ENCODE results near the gene CFAP221. TPM values are rescaled to one million over a fixed set of nuclear protein-coding genes. Genes with fewer than 3 reads are reported as not detected.

The CFAP221 gene
- total RNA-seq, 1 donor from 2014 or later, result 0.45 TPM

DNA sequence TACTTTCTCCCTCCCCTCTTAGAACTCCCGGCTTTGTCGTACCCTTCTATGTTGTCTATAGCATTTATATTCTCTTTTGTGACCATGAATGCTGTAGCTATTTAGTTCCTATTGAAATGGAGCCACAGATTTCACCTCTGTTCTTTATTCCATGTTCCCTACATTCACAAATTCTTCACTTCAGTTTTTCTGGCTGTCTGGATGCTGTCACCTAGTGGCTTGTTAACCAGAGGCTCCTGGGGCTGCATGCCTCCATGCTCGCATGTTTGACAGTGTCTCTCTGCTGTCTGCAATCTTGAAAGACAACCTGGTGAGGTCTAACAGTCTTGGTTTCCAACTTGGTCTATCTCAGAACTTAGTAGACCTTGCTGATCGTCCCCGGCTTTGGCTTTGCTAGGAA, 48.2 kb downstream of the CFAP221 start:
- H3K9me3 Mint-ChIP-seq (ENCODE audit: low read depth), result no peaks in the 10 kb centered on the region
- H3K27ac Mint-ChIP-seq (ENCODE audit: unreplicated experiment), result no peak overlapping the region
- DNase-seq (ENCODE audit: low spot score), result no peak
- TF ChIP-seq, protein P1, sequence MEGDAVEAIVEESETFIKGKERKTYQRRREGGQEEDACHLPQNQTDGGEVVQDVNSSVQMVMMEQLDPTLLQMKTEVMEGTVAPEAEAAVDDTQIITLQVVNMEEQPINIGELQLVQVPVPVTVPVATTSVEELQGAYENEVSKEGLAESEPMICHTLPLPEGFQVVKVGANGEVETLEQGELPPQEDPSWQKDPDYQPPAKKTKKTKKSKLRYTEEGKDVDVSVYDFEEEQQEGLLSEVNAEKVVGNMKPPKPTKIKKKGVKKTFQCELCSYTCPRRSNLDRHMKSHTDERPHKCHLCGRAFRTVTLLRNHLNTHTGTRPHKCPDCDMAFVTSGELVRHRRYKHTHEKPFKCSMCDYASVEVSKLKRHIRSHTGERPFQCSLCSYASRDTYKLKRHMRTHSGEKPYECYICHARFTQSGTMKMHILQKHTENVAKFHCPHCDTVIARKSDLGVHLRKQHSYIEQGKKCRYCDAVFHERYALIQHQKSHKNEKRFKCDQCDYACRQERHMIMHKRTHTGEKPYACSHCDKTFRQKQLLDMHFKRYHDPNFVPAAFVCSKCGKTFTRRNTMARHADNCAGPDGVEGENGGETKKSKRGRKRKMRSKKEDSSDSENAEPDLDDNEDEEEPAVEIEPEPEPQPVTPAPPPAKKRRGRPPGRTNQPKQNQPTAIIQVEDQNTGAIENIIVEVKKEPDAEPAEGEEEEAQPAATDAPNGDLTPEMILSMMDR (IDR thresholded peaks at IDR 0.05), result no peak
- H3K36me3 Mint-ChIP-seq (ENCODE audit: low read depth), result no peaks in the 10 kb centered on the region
- H3K4me1 Mint-ChIP-seq (ENCODE audit: low read depth), result no peaks in the 10 kb centered on the region
- H3K27me3 Mint-ChIP-seq (ENCODE audit: low read depth), result peaks cover 50% of the 10 kb centered on the region
- no peak overlapping the region for H3K4me3 Mint-ChIP-seq (ENCODE audit: unreplicated experiment)

DNA sequence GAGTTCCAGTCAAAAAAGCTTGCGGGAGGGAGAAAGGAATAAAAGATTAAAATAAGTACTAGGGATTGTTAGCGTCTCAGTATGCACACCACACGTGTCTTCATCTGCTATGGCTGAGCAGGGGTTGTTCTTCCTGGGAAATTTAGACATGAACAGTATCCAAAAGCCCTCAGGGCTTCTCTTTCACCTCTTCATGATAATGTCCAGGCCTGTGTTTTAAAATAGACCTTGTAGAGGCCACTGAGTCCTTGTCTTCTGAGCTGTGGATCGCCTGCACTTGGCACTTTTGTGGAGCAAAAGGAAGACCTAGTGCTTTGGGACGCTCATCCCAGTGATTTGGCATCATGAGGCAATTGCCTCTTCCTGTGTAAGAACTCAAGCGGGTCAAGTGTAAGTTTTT, 52.4 kb downstream of the CFAP221 start:
- H3K36me3 Mint-ChIP-seq (ENCODE audit: low read depth), result no peaks in the 10 kb centered on the region
- TF ChIP-seq, protein P1 (IDR thresholded peaks at IDR 0.05), result no peak
- peaks cover 9% of the 10 kb centered on the region for H3K4me1 Mint-ChIP-seq (ENCODE audit: low read depth)
- no peak overlapping the region for H3K4me3 Mint-ChIP-seq (ENCODE audit: unreplicated experiment)
- H3K9me3 Mint-ChIP-seq (ENCODE audit: low read depth), result no peaks in the 10 kb centered on the region
- H3K27ac Mint-ChIP-seq (ENCODE audit: unreplicated experiment), result no peak overlapping the region
- no peak for DNase-seq (ENCODE audit: low spot score)
- peaks cover 35% of the 10 kb centered on the region for H3K27me3 Mint-ChIP-seq (ENCODE audit: low read depth)

DNA sequence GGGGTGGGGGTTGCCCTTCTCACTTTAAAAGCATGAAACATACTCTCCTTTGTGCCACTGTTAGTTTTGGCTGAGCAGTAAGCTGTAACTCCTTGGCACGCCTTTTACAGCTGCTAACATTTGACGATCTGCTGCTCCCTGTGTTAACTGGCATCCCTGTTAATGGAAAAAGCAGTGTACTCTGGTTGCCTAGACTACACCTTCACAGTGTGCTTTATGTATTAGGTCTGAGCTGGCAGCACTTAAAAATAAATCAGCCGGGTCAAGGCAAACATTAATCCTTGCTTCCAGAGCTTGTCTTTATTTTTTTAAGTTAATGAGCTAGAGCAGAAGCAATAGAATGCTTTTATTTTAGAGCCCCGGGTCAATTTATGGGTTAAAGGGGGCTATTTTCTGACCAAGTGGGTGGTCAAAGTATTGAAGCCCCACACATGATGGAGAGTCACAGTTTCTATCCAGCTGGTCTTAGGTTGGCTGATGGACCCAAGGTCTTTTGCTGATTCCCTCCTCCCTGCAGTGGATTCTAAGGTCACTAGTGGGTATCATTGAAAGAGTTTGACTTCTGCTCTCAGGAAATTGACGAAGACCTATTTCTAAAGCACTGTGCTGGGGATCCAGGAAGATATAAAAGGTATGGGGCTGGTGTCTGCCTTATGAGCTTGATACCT, 54.5 kb downstream of the CFAP221 start:
- Mint-ChIP-seq H3K4me1 (ENCODE audit: low read depth) (peaks cover 9% of the 10 kb centered on the region), H3K27ac (ENCODE audit: unreplicated experiment) (no peak overlapping the region), H3K9me3 (ENCODE audit: low read depth) (no peaks in the 10 kb centered on the region), H3K27me3 (ENCODE audit: low read depth) (peaks cover 24% of the 10 kb centered on the region), H3K36me3 (ENCODE audit: low read depth) (no peaks in the 10 kb centered on the region), H3K4me3 (ENCODE audit: unreplicated experiment) (no peak overlapping the region)
- DNase-seq (ENCODE audit: low spot score), result no peak
- TF ChIP-seq, protein P1 (IDR thresholded peaks at IDR 0.05), result no peak

DNA sequence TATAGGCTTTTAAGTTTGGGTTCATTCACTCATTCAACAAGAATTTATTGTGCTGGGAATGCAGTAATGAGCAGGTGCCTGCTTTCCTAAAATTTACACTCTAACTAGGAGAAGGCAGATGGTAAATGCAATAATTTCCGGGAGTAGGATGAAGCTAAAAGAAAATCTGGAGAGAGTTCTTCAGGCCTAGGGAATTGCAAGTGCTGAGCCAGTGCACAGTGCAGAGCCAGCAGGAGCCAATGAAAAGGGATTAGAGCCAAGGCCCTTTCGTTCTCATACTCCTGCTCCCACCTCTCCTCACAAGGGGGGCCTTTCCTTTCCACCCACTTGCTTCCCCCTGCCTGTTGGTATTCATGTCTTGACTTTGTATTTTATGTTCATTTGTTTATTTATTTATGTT, 55.1 kb downstream of the CFAP221 start:
- H3K36me3 Mint-ChIP-seq (ENCODE audit: low read depth), result no peaks in the 10 kb centered on the region
- H3K4me1 Mint-ChIP-seq (ENCODE audit: low read depth), result peaks cover 9% of the 10 kb centered on the region
- no peaks in the 10 kb centered on the region for H3K9me3 Mint-ChIP-seq (ENCODE audit: low read depth)
- H3K4me3 Mint-ChIP-seq (ENCODE audit: unreplicated experiment), result no peak overlapping the region
- TF ChIP-seq, protein P1 (IDR thresholded peaks at IDR 0.05), result no peak
- DNase-seq (ENCODE audit: low spot score), result no peak
- peaks cover 19% of the 10 kb centered on the region for H3K27me3 Mint-ChIP-seq (ENCODE audit: low read depth)
- no peak overlapping the region for H3K27ac Mint-ChIP-seq (ENCODE audit: unreplicated experiment)

DNA sequence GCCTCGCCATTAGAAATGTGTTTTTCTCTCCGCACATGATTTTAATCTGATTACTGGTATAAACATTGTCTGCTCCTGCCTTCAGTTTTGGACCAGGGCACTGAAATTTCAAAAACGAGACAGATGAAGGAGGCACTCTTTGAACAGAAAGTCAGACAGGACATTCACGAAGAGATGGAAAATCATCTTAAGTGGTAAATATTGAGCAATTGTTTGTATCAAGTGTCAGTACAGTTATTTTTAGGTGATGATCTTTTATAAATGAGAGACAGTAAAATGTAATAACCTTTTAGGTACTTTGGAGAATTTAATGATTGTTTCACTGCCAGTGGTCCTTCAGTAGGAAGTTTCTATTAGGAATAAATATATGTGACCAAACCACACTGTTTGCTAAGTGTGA, 60.8 kb downstream of the CFAP221 start:
- DNase-seq (ENCODE audit: low spot score), result no peak
- H3K4me3 Mint-ChIP-seq (ENCODE audit: unreplicated experiment), result no peak overlapping the region
- no peaks in the 10 kb centered on the region for H3K9me3 Mint-ChIP-seq (ENCODE audit: low read depth)
- H3K27ac Mint-ChIP-seq (ENCODE audit: unreplicated experiment), result no peak overlapping the region
- no peaks in the 10 kb centered on the region for H3K4me1 Mint-ChIP-seq (ENCODE audit: low read depth)
- TF ChIP-seq, protein P1 (IDR thresholded peaks at IDR 0.05), result no peak
- no peaks in the 10 kb centered on the region for H3K36me3 Mint-ChIP-seq (ENCODE audit: low read depth)
- H3K27me3 Mint-ChIP-seq (ENCODE audit: low read depth), result peaks cover 38% of the 10 kb centered on the region

Measured in chondrocyte (in vitro differentiated cells).